ENCODE data around the gene NHLH1.

GRCh38 chr1:160370561-160371345, 3.9 kb downstream of the NHLH1 start:
- no peak for TF ChIP-seq POLR2A (IDR thresholded peaks at IDR 0.05; ENCODE audit: low read depth, low read length)
- no peak for TF ChIP-seq POLR2AphosphoS5 (IDR thresholded peaks at IDR 0.05; ENCODE audit: low read depth, low read length)
- TF ChIP-seq TAF1 (IDR thresholded peaks at IDR 0.05; ENCODE audit: borderline replicate concordance, low read depth, low read length), result no peak
